Activated naive CD8-positive, alpha-beta T cell (primary cell): ENCODE results near the gene GRIPAP1.

Experiments
- H3K27ac Mint-ChIP-seq: one replicate; pipeline ENCODE4 v1.8.0; 2021; ENCODE audit warnings: mixed read lengths
- H3K27me3 Mint-ChIP-seq: one replicate; pipeline ENCODE4 v1.8.0; 2021; ENCODE audit warnings: mixed read lengths
- H3K36me3 Mint-ChIP-seq: one replicate; pipeline ENCODE4 v1.8.0; 2021; ENCODE audit warnings: mixed read lengths
- H3K4me1 Mint-ChIP-seq: one replicate; pipeline ENCODE4 v1.8.0; 2021; ENCODE audit warnings: low read depth, mixed read lengths
- H3K4me3 Mint-ChIP-seq: one replicate; pipeline ENCODE4 v1.8.0; 2021; ENCODE audit warnings: mild to moderate bottlenecking, mixed read lengths
- H3K9me3 Mint-ChIP-seq: one replicate; pipeline ENCODE4 v1.8.0; 2021; ENCODE audit warnings: low read depth, mixed read lengths

Gene GRIPAP1, protein sequence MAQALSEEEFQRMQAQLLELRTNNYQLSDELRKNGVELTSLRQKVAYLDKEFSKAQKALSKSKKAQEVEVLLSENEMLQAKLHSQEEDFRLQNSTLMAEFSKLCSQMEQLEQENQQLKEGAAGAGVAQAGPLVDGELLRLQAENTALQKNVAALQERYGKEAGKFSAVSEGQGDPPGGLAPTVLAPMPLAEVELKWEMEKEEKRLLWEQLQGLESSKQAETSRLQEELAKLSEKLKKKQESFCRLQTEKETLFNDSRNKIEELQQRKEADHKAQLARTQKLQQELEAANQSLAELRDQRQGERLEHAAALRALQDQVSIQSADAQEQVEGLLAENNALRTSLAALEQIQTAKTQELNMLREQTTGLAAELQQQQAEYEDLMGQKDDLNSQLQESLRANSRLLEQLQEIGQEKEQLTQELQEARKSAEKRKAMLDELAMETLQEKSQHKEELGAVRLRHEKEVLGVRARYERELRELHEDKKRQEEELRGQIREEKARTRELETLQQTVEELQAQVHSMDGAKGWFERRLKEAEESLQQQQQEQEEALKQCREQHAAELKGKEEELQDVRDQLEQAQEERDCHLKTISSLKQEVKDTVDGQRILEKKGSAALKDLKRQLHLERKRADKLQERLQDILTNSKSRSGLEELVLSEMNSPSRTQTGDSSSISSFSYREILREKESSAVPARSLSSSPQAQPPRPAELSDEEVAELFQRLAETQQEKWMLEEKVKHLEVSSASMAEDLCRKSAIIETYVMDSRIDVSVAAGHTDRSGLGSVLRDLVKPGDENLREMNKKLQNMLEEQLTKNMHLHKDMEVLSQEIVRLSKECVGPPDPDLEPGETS

GRCh38 chrX:49002091-49002935, at the start of gene GRIPAP1:
Gene GRIPAP1, minus strand, starts transcription at chrX:49002264. Its CDS starts 35 bp downstream, at chrX:49002229.
- H3K4me3 Mint-ChIP-seq: peak within 1 kb of the TSS; percentile 98
- H3K27ac Mint-ChIP-seq: peak within 1 kb of the TSS; percentile 95
- H3K36me3 Mint-ChIP-seq: peaks cover 4% of the 10 kb centered on the region
- H3K27me3 Mint-ChIP-seq: no peaks in the 10 kb centered on the region
- no peaks in the 10 kb centered on the region for H3K9me3 Mint-ChIP-seq
- H3K4me1 Mint-ChIP-seq: peaks cover 31% of the 10 kb centered on the region

GRCh38 chrX:49043987-49044281, 41.9 kb upstream of the GRIPAP1 start:
- Mint-ChIP-seq H3K9me3 (no peaks in the 10 kb centered on the region), H3K4me3 (peak overlapping the region; percentile 91)

DNA sequence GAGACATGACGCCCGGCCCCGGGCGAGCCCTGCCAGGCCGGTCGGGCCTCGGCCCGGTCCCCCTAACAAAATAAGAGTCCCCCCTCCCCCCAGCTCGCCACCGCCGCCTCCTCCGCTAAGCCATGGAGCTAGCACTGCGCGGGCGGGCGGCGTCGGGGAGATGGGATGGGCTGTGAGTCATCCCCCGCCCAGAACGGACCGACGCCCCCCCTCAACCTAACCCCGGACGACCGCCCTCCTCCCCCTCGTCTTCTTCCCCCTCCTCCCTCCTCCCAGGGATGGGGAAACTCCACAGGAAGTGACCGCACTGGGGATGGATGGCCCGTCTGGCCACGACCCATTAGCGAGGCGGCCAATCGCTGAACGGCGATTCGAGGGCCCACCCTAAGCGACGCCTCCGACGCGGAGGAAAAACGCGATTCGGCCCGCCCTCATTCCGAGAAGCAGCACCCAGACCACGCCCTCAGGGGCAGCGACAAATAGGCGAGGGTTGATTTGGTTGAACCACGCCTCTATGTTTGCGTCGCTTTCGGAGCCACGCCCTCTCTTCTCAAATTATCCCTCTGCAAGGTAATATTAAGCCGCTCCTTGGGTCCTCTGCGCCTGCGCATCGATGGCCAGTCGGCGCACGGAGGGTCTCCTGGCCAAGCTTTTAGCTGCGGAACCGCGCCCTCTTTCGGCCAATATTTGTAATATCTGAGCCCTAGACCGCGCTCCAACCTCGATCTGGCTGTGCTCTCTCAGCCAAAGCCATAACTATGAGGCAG, 41.3 kb upstream of the GRIPAP1 start, which contains the start of gene TFE3:
Gene TFE3, minus strand, starts transcription at position 138 of the 767 bp plus-strand sequence. Its CDS starts 131 bp downstream, at position 7.
- Mint-ChIP-seq H3K4me1 (peaks cover 34% of the 10 kb centered on the region), H3K27ac (peak within 1 kb of the TSS; percentile 88), H3K4me3 (peak within 1 kb of the TSS; percentile 91), H3K36me3 (no peaks in the 10 kb centered on the region), H3K9me3 (no peaks in the 10 kb centered on the region), H3K27me3 (no peaks in the 10 kb centered on the region)

More at GRCh38 chrX:49043987-49044281, 41.9 kb upstream of the GRIPAP1 start:
- no peaks in the 10 kb centered on the region for H3K27me3 Mint-ChIP-seq
- no peaks in the 10 kb centered on the region for H3K36me3 Mint-ChIP-seq
- peaks cover 34% of the 10 kb centered on the region for H3K4me1 Mint-ChIP-seq
- peak overlapping the region; percentile 73 for H3K27ac Mint-ChIP-seq

- H3K27me3 Mint-ChIP-seq: no peaks in the 10 kb centered on the region
- no peaks in the 10 kb centered on the region for H3K9me3 Mint-ChIP-seq
- peaks cover 2% of the 10 kb centered on the region for H3K36me3 Mint-ChIP-seq
- peak overlapping the region; percentile 88 for H3K27ac Mint-ChIP-seq
- H3K4me1 Mint-ChIP-seq: peaks cover 34% of the 10 kb centered on the region
- peak overlapping the region; percentile 91 for H3K4me3 Mint-ChIP-seq
Observed at GRCh38 chrX:49042581-49043219, 40.6 kb upstream of the GRIPAP1 start.

- Mint-ChIP-seq H3K9me3 (no peaks in the 10 kb centered on the region), H3K27me3 (no peaks in the 10 kb centered on the region), H3K36me3 (peaks cover 3% of the 10 kb centered on the region), H3K4me1 (peaks cover 34% of the 10 kb centered on the region), H3K27ac (peak overlapping the region; percentile 88), H3K4me3 (peak overlapping the region; percentile 91)
Observed at GRCh38 chrX:49041744-49042580, 39.9 kb upstream of the GRIPAP1 start.

- H3K4me1 Mint-ChIP-seq: peaks cover 34% of the 10 kb centered on the region
- peaks cover 3% of the 10 kb centered on the region for H3K36me3 Mint-ChIP-seq
- H3K27ac Mint-ChIP-seq: peak overlapping the region; percentile 54
Observed at GRCh38 chrX:49040376-49040955, 38.4 kb upstream of the GRIPAP1 start.

GRCh38 chrX:49039598-49040375, 37.7 kb upstream of the GRIPAP1 start:
- Mint-ChIP-seq H3K9me3 (no peaks in the 10 kb centered on the region), H3K27ac (peak overlapping the region; percentile 70), H3K4me3 (peak overlapping the region; percentile 54), H3K36me3 (peaks cover 3% of the 10 kb centered on the region), H3K27me3 (no peaks in the 10 kb centered on the region), H3K4me1 (peaks cover 34% of the 10 kb centered on the region)

More at GRCh38 chrX:49040376-49040955, 38.4 kb upstream of the GRIPAP1 start:
- Mint-ChIP-seq H3K9me3 (no peaks in the 10 kb centered on the region), H3K27me3 (no peaks in the 10 kb centered on the region), H3K4me3 (peak overlapping the region; percentile 54)

DNA sequence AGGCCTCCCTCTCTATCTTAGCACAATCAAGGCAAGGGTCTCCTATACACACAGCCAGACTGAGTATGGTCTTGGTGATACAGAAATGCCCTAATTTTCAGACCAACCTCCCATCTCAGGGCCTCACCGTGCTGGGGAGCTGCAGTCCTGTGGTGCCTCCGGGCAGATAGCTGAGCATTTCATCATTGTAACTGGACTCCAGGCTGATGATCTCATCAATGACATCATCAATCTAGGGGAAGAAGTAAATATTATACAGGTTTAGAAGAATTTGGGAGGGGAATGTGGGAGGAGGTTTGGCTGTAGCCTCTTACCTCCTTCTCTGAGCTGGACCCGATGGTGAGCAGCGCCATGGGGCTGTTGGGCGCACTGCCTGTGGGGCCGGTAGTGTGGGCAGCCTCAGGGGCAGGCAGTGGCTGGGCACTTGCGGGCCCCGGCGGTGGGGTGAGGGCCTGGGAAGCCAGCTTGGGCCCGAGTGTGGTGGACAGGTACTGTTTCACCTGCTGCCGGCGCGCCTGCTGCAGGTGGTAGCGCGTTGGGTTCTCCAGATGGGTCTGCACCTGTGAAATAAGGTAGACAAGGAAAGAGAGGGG, 35.9 kb upstream of the GRIPAP1 start:
- Mint-ChIP-seq H3K4me3 (no peak overlapping the region), H3K9me3 (no peaks in the 10 kb centered on the region), H3K27ac (no peak overlapping the region), H3K4me1 (peaks cover 32% of the 10 kb centered on the region), H3K27me3 (no peaks in the 10 kb centered on the region), H3K36me3 (peaks cover 3% of the 10 kb centered on the region)

DNA sequence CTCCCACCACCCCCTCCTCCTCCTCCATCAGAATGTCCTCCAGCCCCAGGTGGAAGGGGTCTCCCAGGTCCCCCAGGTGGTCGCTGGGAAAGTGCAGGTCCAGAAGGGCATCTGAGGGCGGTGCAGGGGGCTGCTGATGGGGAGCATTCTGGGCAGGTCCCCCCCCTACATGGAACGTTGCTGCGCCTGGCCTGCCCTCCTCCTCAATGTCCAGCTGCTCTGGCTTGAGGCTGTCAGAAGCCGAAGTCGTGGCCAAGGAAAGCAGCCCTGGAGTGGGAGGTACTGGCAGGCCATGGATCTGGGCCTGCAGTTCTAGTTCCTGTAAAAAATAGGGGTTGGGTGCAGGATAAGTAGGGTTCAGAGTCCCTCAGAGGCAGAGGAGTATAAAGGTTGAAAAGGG, 28.2 kb upstream of the GRIPAP1 start:
- H3K4me3 Mint-ChIP-seq: no peak overlapping the region
- H3K9me3 Mint-ChIP-seq: no peaks in the 10 kb centered on the region
- H3K4me1 Mint-ChIP-seq: no peaks in the 10 kb centered on the region
- H3K36me3 Mint-ChIP-seq: no peaks in the 10 kb centered on the region
- H3K27ac Mint-ChIP-seq: no peak overlapping the region
- no peaks in the 10 kb centered on the region for H3K27me3 Mint-ChIP-seq

DNA sequence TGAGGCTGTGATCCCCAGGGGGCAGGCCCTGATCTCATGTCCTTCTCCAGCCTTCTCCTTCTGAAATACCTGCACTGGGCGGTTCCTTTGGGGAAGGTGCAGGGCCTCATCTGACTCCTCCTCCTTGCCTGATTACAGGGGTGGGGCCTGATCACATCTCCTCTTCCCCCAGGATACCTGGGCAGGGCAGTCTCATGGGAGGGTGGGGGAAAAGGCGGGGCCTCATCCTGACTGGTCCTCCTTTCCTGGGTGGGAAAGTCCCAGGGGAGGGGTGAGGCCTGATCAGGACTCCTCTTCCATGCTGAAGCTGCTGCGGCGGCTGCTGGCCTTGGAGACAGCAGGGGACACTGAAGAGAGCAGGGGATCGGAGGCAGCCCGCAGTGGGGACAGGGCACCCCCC, 27.8 kb upstream of the GRIPAP1 start:
- Mint-ChIP-seq H3K9me3 (no peaks in the 10 kb centered on the region), H3K4me1 (no peaks in the 10 kb centered on the region), H3K36me3 (no peaks in the 10 kb centered on the region), H3K27me3 (no peaks in the 10 kb centered on the region), H3K27ac (no peak overlapping the region), H3K4me3 (no peak overlapping the region)

GRCh38 chrX:49019599-49020249, 17.7 kb upstream of the GRIPAP1 start:
- no peaks in the 10 kb centered on the region for H3K27me3 Mint-ChIP-seq
- H3K4me3 Mint-ChIP-seq: no peak overlapping the region
- H3K9me3 Mint-ChIP-seq: no peaks in the 10 kb centered on the region
- no peak overlapping the region for H3K27ac Mint-ChIP-seq
- H3K36me3 Mint-ChIP-seq: no peaks in the 10 kb centered on the region
- no peaks in the 10 kb centered on the region for H3K4me1 Mint-ChIP-seq
